Breast epithelium (tissue), 4 donors: ENCODE data around the gene UBE2C. TPM values are rescaled to one million over a fixed set of nuclear protein-coding genes. Genes with fewer than 3 reads are reported as not detected.

ENCODE experiments used
- DNase-seq, 2 donors: peaks; one replicate each; pipeline ENCODE4 v3.0.0-alpha.2; 2019; ENCODE audit warnings: low spot score in 2 of 2
- H3K27ac ChIP-seq, 2 donors: fragments of 200-600 bp; sonication (generic) in 1 of 2; one replicate each; pipeline ENCODE4 v1.5.1; 2016 to 2019; ENCODE audit warnings: mild to moderate bottlenecking in 1 of 2
- H3K27me3 ChIP-seq, 2 donors: fragments of 200-600 bp; sonication (generic) in 1 of 2; one replicate each; pipeline versions ENCODE4 v1.5.1 to v1.6.0; 2017 to 2019; ENCODE audit warnings: control low read depth in 1 of 2, mild to moderate bottlenecking in 1 of 2
- H3K36me3 ChIP-seq: fragments of 200-600 bp; one replicate; pipeline ENCODE4 v1.5.1; 2019
- H3K4me1 ChIP-seq, 2 donors: fragments of 200-600 bp; sonication (generic); one replicate each; pipeline ENCODE4 v1.5.1; 2016 to 2019; ENCODE audit warnings: control low read depth in 1 of 2
- H3K4me3 ChIP-seq, 3 donors: fragments of 200-600 bp; sonication (generic); 1 replicate in 2 of 3; 2 replicates in 1 of 3; pipeline ENCODE4 v1.5.1; 2016 to 2019; ENCODE audit warnings: mild to moderate bottlenecking in 3 of 3, moderate library complexity in 2 of 3
- H3K9me3 ChIP-seq, 2 donors: fragments of 200-600 bp; sonication (generic) in 1 of 2; one replicate each; pipeline ENCODE4 v1.5.1; 2016 to 2019; ENCODE audit warnings: control low read depth in 1 of 2
- CTCF ChIP-seq, 3 donors: fragments of 450-650 bp; IDR thresholded peaks; one replicate each; pipeline ENCODE4 v1.5.1; 2016 to 2017; ENCODE audit warnings: antibody characterized with exemption in 3 of 3, mild to moderate bottlenecking in 3 of 3, moderate library complexity in 3 of 3
- POLR2A ChIP-seq: fragments of 450-650 bp; IDR thresholded peaks from one replicate; pipeline ENCODE4 v1.6.1; 2016; ENCODE audit warnings: antibody characterized with exemption, mild to moderate bottlenecking, moderate library complexity
- POLR2AphosphoS5 ChIP-seq, 3 donors: sonication (generic); formaldehyde crosslinking; IDR thresholded peaks; one replicate each; pipeline ENCODE4 v1.6.1; 2017; ENCODE audit warnings: antibody characterized with exemption in 3 of 3
- intact Hi-C: fragments of 100-400 bp; cut with DNase I; formaldehyde crosslinking; loops from one replicate; pipeline ENCODE4 v1.15.1; 2023; ENCODE audit warnings: low total_unique reads
- total RNA-seq, 3 donors: library from RNA; depleted of rRNA; stranded (reverse); fragments of >200 nt; gene quantifications; one replicate each; pipeline ENCODE4 v1.1.0, GENCODE V29; 2016

The UBE2C gene
- total RNA-seq, 3 donors from 2014 or later = 0.98 to 5.9 (median 1.2) TPM

- Histone ChIP-seq H3K27ac (peak within 1 kb of the TSS; percentile 93 to 97), H3K27me3 (no peaks in the 10 kb centered on the region), H3K4me3 (peak within 1 kb of the TSS; percentile 68 to 94 (median 80)), H3K36me3 (no peaks in the 10 kb centered on the region), H3K9me3 (no peaks in the 10 kb centered on the region), H3K4me1 (peaks cover 4 to 8% of the 10 kb centered on the region in 2 donors)
- no peak for TF ChIP-seq CTCF (IDR thresholded peaks at IDR 0.05)
- TF ChIP-seq POLR2AphosphoS5 (IDR thresholded peaks at IDR 0.05) = peak; percentile 34 to 64 (median 57)
- peak; percentile 68 to 77 for DNase-seq
- intact Hi-C loops = no loop called here
These were observed 20.8 kb downstream of the UBE2C start, which contains the start of gene SNX21 for GRCh38 chr20:45833030-45833882. TSS of gene SNX21 (plus strand) at chr20:45833799. CDS start at chr20:45833920, 121 bp downstream.

GRCh38 chr20:45833883-45834796 lies 21.7 kb downstream of the UBE2C start:
- Histone ChIP-seq H3K36me3 (no peaks in the 10 kb centered on the region), H3K9me3 (no peaks in the 10 kb centered on the region), H3K4me3 (peak overlapping the region; percentile 68 to 94 (median 80)), H3K4me1 (peaks cover 4 to 8% of the 10 kb centered on the region in 2 donors), H3K27me3 (no peaks in the 10 kb centered on the region), H3K27ac (peak overlapping the region; percentile 93 to 97)
- DNase-seq = peak; percentile 61 to 67
- TF ChIP-seq POLR2A (peak; percentile 26), POLR2AphosphoS5 (IDR thresholded peaks at IDR 0.05) (peak; percentile 37 to 79 (median 38)), CTCF (IDR thresholded peaks at IDR 0.05) (no peak)
- intact Hi-C loops = no loop called here

GRCh38 chr20:45834797-45835161 lies 22.3 kb downstream of the UBE2C start:
- peak overlapping the region; percentile 68 to 94 (median 80) for H3K4me3 ChIP-seq
- no peak for DNase-seq
- TF ChIP-seq CTCF (IDR thresholded peaks at IDR 0.05) = no peak
- TF ChIP-seq POLR2AphosphoS5 (IDR thresholded peaks at IDR 0.05) = no peak
- no peak for TF ChIP-seq POLR2A
- peaks cover 1% of the 10 kb centered on the region for H3K36me3 ChIP-seq
- peaks cover 4 to 8% of the 10 kb centered on the region in 2 donors for H3K4me1 ChIP-seq
- intact Hi-C loops = no loop called here
- peak overlapping the region; percentile 93 to 97 for H3K27ac ChIP-seq
- no peaks in the 10 kb centered on the region for H3K27me3 ChIP-seq
- H3K9me3 ChIP-seq = no peaks in the 10 kb centered on the region

- no peak for DNase-seq
- Histone ChIP-seq H3K27ac (peak overlapping the region; percentile 93 to 97), H3K27me3 (no peaks in the 10 kb centered on the region), H3K4me3 (peak overlapping the region; percentile 68 to 94 (median 80)), H3K4me1 (peaks cover 4 to 8% of the 10 kb centered on the region in 2 donors), H3K36me3 (peaks cover 4% of the 10 kb centered on the region), H3K9me3 (no peaks in the 10 kb centered on the region)
- TF ChIP-seq CTCF (IDR thresholded peaks at IDR 0.05) = no peak
- TF ChIP-seq POLR2AphosphoS5 (IDR thresholded peaks at IDR 0.05) = no peak
- TF ChIP-seq POLR2A = no peak
- intact Hi-C loops = no loop called here
These were observed 22.9 kb downstream of the UBE2C start for GRCh38 chr20:45835329-45835765.
